ENCODE data around the gene SYNCRIP. TPM values are rescaled to one million over a fixed set of nuclear protein-coding genes. Genes with fewer than 3 reads are reported as not detected.
A peak's percentile ranks its signal among the peaks of the same experiment; 100 is the strongest.

Gene SYNCRIP
- total and polyA plus RNA-seq, 2 donors from 2014 or later = 26.5 to 109 TPM

DNA sequence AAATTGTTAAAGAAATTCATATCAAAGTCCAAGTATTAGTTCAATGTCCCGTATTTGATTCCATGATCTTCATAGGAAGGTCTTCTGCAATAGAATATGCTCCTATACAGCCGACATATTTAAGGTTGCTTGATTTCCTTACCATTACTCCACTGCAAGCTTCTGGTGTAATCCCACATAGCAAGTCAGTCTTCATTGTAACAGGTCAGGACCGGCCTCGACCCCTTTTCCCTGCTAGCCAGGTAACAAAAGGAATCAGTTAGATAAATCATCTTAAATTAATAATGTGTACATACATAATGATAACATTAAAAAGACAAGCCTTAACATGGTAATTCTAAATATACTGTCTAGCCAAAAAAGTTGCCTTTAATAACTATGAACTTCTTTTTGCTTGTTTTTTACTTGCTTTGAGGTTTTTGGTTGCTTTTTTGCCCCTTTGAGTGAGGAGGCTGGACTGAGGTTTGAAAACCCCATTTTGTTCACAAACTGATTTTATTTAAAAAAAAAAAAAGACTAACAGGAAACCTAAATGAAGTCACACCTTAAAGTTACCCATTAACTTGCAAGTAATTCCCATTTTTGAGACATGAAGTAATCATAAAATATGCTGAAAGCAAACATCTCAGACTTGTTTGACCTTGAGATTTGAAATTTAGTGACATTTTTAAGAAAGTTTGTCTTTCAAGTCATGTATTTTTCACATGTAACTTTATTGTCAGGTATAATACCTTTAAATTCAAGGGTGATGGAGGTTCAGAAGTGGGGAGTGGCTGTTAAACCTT lies 29.8 kb downstream of the SYNCRIP start:
- Histone ChIP-seq H3K36me3 (ENCODE audit: control insufficient read depth in 2 of 3, insufficient read depth in 3 of 3, low read length in 3 of 3) (peaks cover 14 to 40% (median 24%) of the 10 kb centered on the region in 3 donors), H3K27me3 (ENCODE audit: control insufficient read depth, insufficient read depth, low read length) (no peaks in the 10 kb centered on the region), H3K27ac (ENCODE audit: low read depth in 2 of 2, low read length in 2 of 2) (peak overlapping the region; percentile 23 to 40), H3K4me1 (ENCODE audit: control insufficient read depth in 2 of 3, insufficient read depth in 2 of 3, low read depth in 1 of 3, low read length in 3 of 3) (no peaks in the 10 kb centered on the region), H3K9me3 (ENCODE audit: control insufficient read depth in 2 of 3, insufficient read depth in 1 of 3, low read length in 3 of 3) (no peaks in the 10 kb centered on the region), H3K9ac (ENCODE audit: low read length in 3 of 3) (no peak overlapping the region), H3K4me3 (ENCODE audit: low read length in 3 of 3) (no peak overlapping the region)
- TF ChIP-seq, protein P1, sequence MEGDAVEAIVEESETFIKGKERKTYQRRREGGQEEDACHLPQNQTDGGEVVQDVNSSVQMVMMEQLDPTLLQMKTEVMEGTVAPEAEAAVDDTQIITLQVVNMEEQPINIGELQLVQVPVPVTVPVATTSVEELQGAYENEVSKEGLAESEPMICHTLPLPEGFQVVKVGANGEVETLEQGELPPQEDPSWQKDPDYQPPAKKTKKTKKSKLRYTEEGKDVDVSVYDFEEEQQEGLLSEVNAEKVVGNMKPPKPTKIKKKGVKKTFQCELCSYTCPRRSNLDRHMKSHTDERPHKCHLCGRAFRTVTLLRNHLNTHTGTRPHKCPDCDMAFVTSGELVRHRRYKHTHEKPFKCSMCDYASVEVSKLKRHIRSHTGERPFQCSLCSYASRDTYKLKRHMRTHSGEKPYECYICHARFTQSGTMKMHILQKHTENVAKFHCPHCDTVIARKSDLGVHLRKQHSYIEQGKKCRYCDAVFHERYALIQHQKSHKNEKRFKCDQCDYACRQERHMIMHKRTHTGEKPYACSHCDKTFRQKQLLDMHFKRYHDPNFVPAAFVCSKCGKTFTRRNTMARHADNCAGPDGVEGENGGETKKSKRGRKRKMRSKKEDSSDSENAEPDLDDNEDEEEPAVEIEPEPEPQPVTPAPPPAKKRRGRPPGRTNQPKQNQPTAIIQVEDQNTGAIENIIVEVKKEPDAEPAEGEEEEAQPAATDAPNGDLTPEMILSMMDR (IDR thresholded peaks at IDR 0.05; ENCODE audit: borderline replicate concordance, extremely low read depth, insufficient read depth) = no peak
- peak in 2 of 5 donors; percentile 14 to 29 for DNase-seq
- peak; percentile 35 for FAIRE-seq
- intact Hi-C loops (cut with DNase I) = no loop called here

DNA sequence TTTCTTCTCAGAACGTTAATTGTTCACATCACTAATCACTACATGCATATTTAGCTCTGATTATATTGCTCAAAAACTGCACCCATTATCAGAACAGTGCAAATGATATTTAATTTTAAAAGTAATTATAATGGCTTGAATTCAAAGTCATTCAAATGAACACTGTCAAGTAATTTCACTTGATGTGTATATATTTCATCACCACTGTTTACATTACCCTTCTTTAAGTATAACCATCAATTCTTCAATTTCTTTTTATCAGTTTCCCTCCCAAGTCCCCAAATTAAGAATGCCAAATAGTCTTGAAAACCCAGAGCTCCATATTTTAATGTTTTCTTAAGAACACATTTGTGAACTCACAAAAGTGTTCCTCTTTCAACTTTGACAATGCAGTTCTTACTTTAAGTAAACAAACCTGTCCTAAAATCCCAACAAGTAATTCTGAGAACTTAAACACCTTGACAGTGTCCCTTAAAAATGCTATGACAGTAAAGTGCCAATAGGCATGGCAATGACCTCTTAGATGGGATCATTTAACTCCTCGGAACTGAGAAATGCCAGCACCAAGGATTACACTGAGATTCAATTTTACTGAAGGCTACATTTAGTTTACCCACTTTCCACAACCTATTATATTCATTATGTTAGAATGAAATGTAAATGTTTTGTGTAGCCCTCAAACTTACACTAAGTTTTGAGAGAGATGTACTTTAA lies 32.3 kb downstream of the SYNCRIP start:
- TF ChIP-seq, protein P1 (IDR thresholded peaks at IDR 0.05; ENCODE audit: borderline replicate concordance, extremely low read depth, insufficient read depth) = no peak
- DNase-seq (no peak), FAIRE-seq (no peak)
- H3K36me3 ChIP-seq (ENCODE audit: control insufficient read depth in 2 of 3, insufficient read depth in 3 of 3, low read length in 3 of 3) = peaks cover 14 to 25% (median 17%) of the 10 kb centered on the region in 3 donors
- no peak overlapping the region for H3K9ac ChIP-seq (ENCODE audit: low read length in 3 of 3)
- H3K9me3 ChIP-seq (ENCODE audit: control insufficient read depth in 2 of 3, insufficient read depth in 1 of 3, low read length in 3 of 3) = no peaks in the 10 kb centered on the region
- intact Hi-C loops (cut with DNase I) = no loop called here
- no peaks in the 10 kb centered on the region for H3K27me3 ChIP-seq (ENCODE audit: control insufficient read depth, insufficient read depth, low read length)
- H3K27ac ChIP-seq (ENCODE audit: low read depth in 2 of 2, low read length in 2 of 2) = no peak overlapping the region
- no peaks in the 10 kb centered on the region for H3K4me1 ChIP-seq (ENCODE audit: control insufficient read depth in 2 of 3, insufficient read depth in 2 of 3, low read depth in 1 of 3, low read length in 3 of 3)
- no peak overlapping the region for H3K4me3 ChIP-seq (ENCODE audit: low read length in 3 of 3)

DNA sequence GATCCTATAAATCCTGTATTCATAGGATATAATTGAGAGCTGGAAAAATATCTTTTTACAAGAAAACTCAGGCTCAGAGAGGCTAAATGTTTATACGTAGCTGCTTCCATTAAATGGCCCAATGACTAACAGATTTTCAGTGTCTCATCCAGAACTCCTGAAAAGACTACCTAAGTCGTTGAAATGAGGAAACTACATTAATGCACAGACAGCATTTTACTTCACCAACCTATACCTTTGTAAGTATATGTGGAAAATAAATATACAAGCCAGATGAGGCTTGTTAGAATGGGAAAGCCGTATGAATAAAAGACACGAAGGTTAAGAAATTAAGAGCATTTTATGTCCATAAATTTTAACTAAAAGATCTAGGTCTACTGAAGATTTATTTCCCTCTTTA lies 40.6 kb downstream of the SYNCRIP start:
- DNase-seq = no peak
- Histone ChIP-seq H3K9me3 (ENCODE audit: control insufficient read depth in 2 of 3, insufficient read depth in 1 of 3, low read length in 3 of 3) (no peaks in the 10 kb centered on the region), H3K9ac (ENCODE audit: low read length in 3 of 3) (no peak overlapping the region), H3K36me3 (ENCODE audit: control insufficient read depth in 2 of 3, insufficient read depth in 3 of 3, low read length in 3 of 3) (no peaks in the 10 kb centered on the region), H3K27me3 (ENCODE audit: control insufficient read depth, insufficient read depth, low read length) (no peaks in the 10 kb centered on the region), H3K27ac (ENCODE audit: low read depth in 2 of 2, low read length in 2 of 2) (no peak overlapping the region), H3K4me3 (ENCODE audit: low read length in 3 of 3) (no peak overlapping the region), H3K4me1 (ENCODE audit: control insufficient read depth in 2 of 3, insufficient read depth in 2 of 3, low read depth in 1 of 3, low read length in 3 of 3) (no peaks in the 10 kb centered on the region)
- no peak for FAIRE-seq
- TF ChIP-seq, protein P1 (IDR thresholded peaks at IDR 0.05; ENCODE audit: borderline replicate concordance, extremely low read depth, insufficient read depth) = no peak
- intact Hi-C loops (cut with DNase I) = no loop called here
